HCT116 (cell line): ENCODE data around the gene PDE6A. TPM values are rescaled to one million over a fixed set of nuclear protein-coding genes. Genes with fewer than 3 reads are reported as not detected.
A peak's percentile ranks its signal among the peaks of the same experiment; 100 is the strongest.

Experiments used
- ATAC-seq: fragments of 200-7000 bp; cut with Tn5 transposase; 2 replicates; pipeline ENCODE4 v1.9.1; 2020; ENCODE audit warnings: mild to moderate bottlenecking, moderate library complexity
- BruUV-seq: library from RNA; stranded (reverse); fragments of 400-500 nt; replicated peaks from 2 replicates; lab custom pipeline; 2021; lab: Mats Ljungman, UMichigan
- CTCF ChIA-PET: fragments of 300-600 bp; sonication (Branson Sonifier 250); formaldehyde crosslinking; loops from one replicate; lab custom pipeline; 2021; ENCODE audit warnings: antibody characterized with exemption; lab: Charles Lee
- POLR2A ChIA-PET: fragments of 300-600, 350-600 bp; sonication (Branson Sonifier 250); formaldehyde crosslinking; loops from one replicate; lab custom pipeline; 2021; ENCODE audit warnings: antibody characterized with exemption; lab: Charles Lee
- RAD21 ChIA-PET, 2 experiments: fragments of 300-600 bp; sonication (Branson Sonifier 250); formaldehyde crosslinking; loops; one replicate each; lab custom pipeline; 2023; ENCODE audit warnings: low total read pairs in 2 of 2; ENCODE audit not compliant: uncharacterized antibody in 2 of 2, unreplicated experiment in 2 of 2, low non-redundant PET in 1 of 2; lab: Charles Lee
- DNase-seq: peaks from one replicate; pipeline ENCODE4 v3.0.0-alpha.2; 2010; ENCODE audit warnings: low read depth, low spot score
- H2AFZ ChIP-seq: fragments of 200-600 bp; shearing (Covaris generic), sonication (generic); 2 replicates; pipeline ENCODE4 v1.6.1; 2017; ENCODE audit warnings: low read depth, mixed run types, mixed read lengths, antibody characterized with exemption, low read length; ENCODE audit not compliant: poor library complexity, severe bottlenecking
- H3K27ac ChIP-seq: 2 replicates; pipeline ENCODE4 v1.5.1; 2012; ENCODE audit warnings: low read depth, low read length
- H3K27me3 ChIP-seq: fragments of 200-600 bp; sonication (generic); 2 replicates; pipeline ENCODE4 v1.6.1; 2016; ENCODE audit warnings: mixed run types, low read length, mixed read lengths; ENCODE audit not compliant: insufficient read depth
- H3K36me3 ChIP-seq, 2 experiments: fragments of 200-500 bp in 1 of 2; fragments of 200-600 bp in 1 of 2; sonication (Bioruptor generic) in 1 of 2; sonication (generic) in 1 of 2; 2 replicates each; pipeline versions ENCODE4 v1.5.1 to v1.6.1; 2014 to 2016; ENCODE audit warnings: low read length in 2 of 2, inconsistent platforms in 1 of 2, mixed read lengths in 1 of 2, mixed run types in 1 of 2; ENCODE audit not compliant: insufficient read depth in 2 of 2, control insufficient read depth in 1 of 2
- H3K4me1 ChIP-seq, 2 experiments: fragments of 200-600 bp in 1 of 2; sonication (generic) in 1 of 2; 2 replicates each; pipeline versions ENCODE4 v1.5.1 to v1.6.1; 2012 to 2017; ENCODE audit warnings: low read length in 2 of 2, inconsistent platforms in 1 of 2, mild to moderate bottlenecking in 1 of 2, mixed read lengths in 1 of 2, mixed run types in 1 of 2, moderate library complexity in 1 of 2; ENCODE audit not compliant: insufficient read depth in 2 of 2, control insufficient read depth in 1 of 2
- H3K4me2 ChIP-seq: fragments of 200-600 bp; sonication (generic); 2 replicates; pipeline ENCODE4 v1.6.1; 2017; ENCODE audit warnings: mixed run types, low read length, mixed read lengths
- H3K4me3 ChIP-seq, 2 experiments: fragments of 200-600 bp in 1 of 2; sonication (generic) in 1 of 2; replicated peaks in 1 of 2; 2 replicates each; pipeline ENCODE4 v1.5.1; 2011 to 2016; ENCODE audit warnings: low read length in 2 of 2, control low read depth in 1 of 2, low read depth in 1 of 2, mild to moderate bottlenecking in 1 of 2, mixed read lengths in 1 of 2, mixed run types in 1 of 2
- H3K79me2 ChIP-seq: fragments of 200-600 bp; sonication (generic); 2 replicates; pipeline ENCODE4 v1.6.1; 2017; ENCODE audit warnings: mild to moderate bottlenecking, mixed run types, low read length, moderate library complexity, mixed read lengths; ENCODE audit not compliant: insufficient read depth
- H3K9ac ChIP-seq: fragments of 200-600 bp; sonication (generic); 2 replicates; pipeline ENCODE4 v1.6.1; 2016; ENCODE audit warnings: low read length, mixed read lengths
- H3K9me2 ChIP-seq: fragments of 200-600 bp; sonication (generic), shearing (Covaris generic); 2 replicates; pipeline ENCODE4 v1.6.1; 2017; ENCODE audit warnings: mixed run types, mild to moderate bottlenecking, moderate library complexity; ENCODE audit not compliant: insufficient read depth
- H3K9me3 ChIP-seq, 2 experiments: fragments of 200-500 bp in 1 of 2; fragments of 200-600 bp in 1 of 2; sonication (Bioruptor generic) in 1 of 2; sonication (generic) in 1 of 2; 2 replicates each; pipeline ENCODE4 v1.6.1; 2014 to 2017; ENCODE audit warnings: low read length in 2 of 2, mixed read lengths in 2 of 2, inconsistent platforms in 1 of 2, low read depth in 1 of 2, mild to moderate bottlenecking in 1 of 2, mixed run types in 1 of 2, moderate library complexity in 1 of 2; ENCODE audit not compliant: control insufficient read depth in 1 of 2, insufficient read depth in 1 of 2
- H4K20me1 ChIP-seq: fragments of 200-600 bp; sonication (generic), shearing (Covaris generic); 2 replicates; pipeline ENCODE4 v1.6.1; 2017; ENCODE audit warnings: mixed run types, mild to moderate bottlenecking, moderate library complexity; ENCODE audit not compliant: insufficient read depth
- ATF3 ChIP-seq: IDR thresholded peaks from 2 replicates; pipeline ENCODE4 v1.6.1; 2012
- CTCF ChIP-seq, 3 experiments: fragments of 200-600 bp in 1 of 3; sonication (generic) in 1 of 3; IDR thresholded peaks in 2 of 3; conservative IDR thresholded peaks in 1 of 3; 2 replicates each; pipeline ENCODE4 v1.5.1; 2012 to 2017; ENCODE audit warnings: low read depth in 2 of 3, low read length in 2 of 3, antibody characterized with exemption in 1 of 3, borderline replicate concordance in 1 of 3, control low read depth in 1 of 3, mild to moderate bottlenecking in 1 of 3, mixed read lengths in 1 of 3, mixed run types in 1 of 3, moderate library complexity in 1 of 3; ENCODE audit not compliant: insufficient read depth in 1 of 3
- RAD21 ChIP-seq: IDR thresholded peaks from 2 replicates; pipeline ENCODE4 v1.6.1; 2012; ENCODE audit warnings: low read depth, mild to moderate bottlenecking
- YY1 ChIP-seq: IDR thresholded peaks from 2 replicates; pipeline ENCODE4 v1.6.1; 2011; ENCODE audit warnings: low read length, low read depth, moderate library complexity, mild to moderate bottlenecking; ENCODE audit not compliant: insufficient replicate concordance; ENCODE audit errors: extremely low read depth
- intact Hi-C: fragments of 100-400 bp; cut with micrococcal nuclease; formaldehyde crosslinking; loops from 2 replicates; pipeline ENCODE4 v1.10.0; 2022
- total RNA-seq: library from RNA; stranded (reverse); gene quantifications from one replicate; pipeline ENCODE4 v1.2.1, GENCODE V29; 2021; ENCODE audit not compliant: unreplicated experiment

Gene PDE6A
- total RNA-seq, 1 experiment from 2014 or later, result not detected

- Histone ChIP-seq H3K27me3 (no peaks in the 10 kb centered on the region), H3K27ac (no peak overlapping the region), H3K36me3 (no peaks in the 10 kb centered on the region), H3K4me2 (no peak overlapping the region), H3K79me2 (no peaks in the 10 kb centered on the region), H3K4me1 (peaks cover 0 to 9% of the 10 kb centered on the region in 2 experiments; a peak in 2 of 4 replicates), H3K9me3 (no peaks in the 10 kb centered on the region), H2AFZ (no peak overlapping the region), H3K4me3 (no peak overlapping the region), H3K9ac (no peak overlapping the region), H3K9me2 (no peaks in the 10 kb centered on the region), H4K20me1 (no peaks in the 10 kb centered on the region)
- peak; percentile 74 for DNase-seq
- intact Hi-C loops, result loop anchor here (2.0 kb wide), 1 partner anchor 288 kb away; no protein-coding TSS in a partner anchor
- ChIA-PET CTCF (interaction anchor here (0.6 to 4.4 kb wide), 28 partner anchors 9 to 605 kb away, joined by 3 to 88 read pairs (median 4); partner anchors contain the start of genes PPARGC1B and SLC26A2), RAD21 (interaction anchor here (0.5 to 1.3 kb wide), 7 partner anchors 18 to 201 kb away, joined by 3 to 5 read pairs (median 3); no protein-coding TSS in a partner anchor), POLR2A (interaction anchor here (1.0 to 1.5 kb wide), 2 partner anchors 126 to 156 kb away, joined by 4 to 6 read pairs; partner anchors contain the start of gene SLC26A2)
- no peak for TF ChIP-seq ATF3
- TF ChIP-seq CTCF (IDR thresholded peaks at IDR 0.05 in 2 of 3, conservative IDR thresholded peaks at IDR 0.05 in 1 of 3; ENCODE audit: borderline replicate concordance in 1 of 3, insufficient read depth in 1 of 3, low read depth in 2 of 3, low read length in 2 of 3), result peak; percentile 71 to 83 (median 78); a peak in 5 of 6 replicates
- TF ChIP-seq RAD21, result peak; percentile 83
- no peak for TF ChIP-seq YY1
- BruUV-seq, result no TSS peak
- peak; percentile 65 for ATAC-seq
Observed at GRCh38 chr5:149834246-149834855, 110.2 kb downstream of the PDE6A start.
